ACC112 (cell line): ENCODE measurements around the gene AHCYL1.

Experiments used
- H2AFZ ChIP-seq: fragments of 200-600 bp; sonication (generic); one replicate; pipeline ENCODE4 v1.6.0; 2017; ENCODE audit warnings: antibody characterized with exemption, low read length; ENCODE audit not compliant: unreplicated experiment
- H3K27ac ChIP-seq: fragments of 200-600 bp; sonication (generic); 2 replicates; pipeline ENCODE4 v1.5.1; 2014; ENCODE audit warnings: low read depth, mild to moderate bottlenecking, antibody characterized with exemption, low read length, moderate library complexity
- H3K27me3 ChIP-seq: fragments of 200-600 bp; sonication (generic); 2 replicates; pipeline ENCODE4 v1.6.1; 2014; ENCODE audit warnings: mild to moderate bottlenecking, antibody characterized with exemption, low read length, moderate library complexity, mixed read lengths; ENCODE audit not compliant: insufficient read depth
- H3K36me3 ChIP-seq: fragments of 200-600 bp; sonication (generic); 2 replicates; pipeline ENCODE4 v1.6.1; 2016; ENCODE audit warnings: mild to moderate bottlenecking, antibody characterized with exemption, low read length, moderate library complexity, mixed read lengths; ENCODE audit not compliant: insufficient read depth
- H3K4me1 ChIP-seq: fragments of 200-600 bp; sonication (generic); one replicate; pipeline ENCODE4 v1.6.1; 2016; ENCODE audit warnings: low read length, mixed read lengths; ENCODE audit not compliant: insufficient read depth, unreplicated experiment, control insufficient read depth
- H3K4me3 ChIP-seq: fragments of 200-600 bp; sonication (generic); 2 replicates; pipeline ENCODE4 v1.5.1; 2014; ENCODE audit warnings: mild to moderate bottlenecking, low read depth, low read length
- H3K79me2 ChIP-seq: fragments of 200-600 bp; sonication (generic); one replicate; pipeline ENCODE4 v1.6.0; 2016; ENCODE audit warnings: low read length; ENCODE audit not compliant: control insufficient read depth, unreplicated experiment, insufficient read depth

The AHCYL1 gene

DNA sequence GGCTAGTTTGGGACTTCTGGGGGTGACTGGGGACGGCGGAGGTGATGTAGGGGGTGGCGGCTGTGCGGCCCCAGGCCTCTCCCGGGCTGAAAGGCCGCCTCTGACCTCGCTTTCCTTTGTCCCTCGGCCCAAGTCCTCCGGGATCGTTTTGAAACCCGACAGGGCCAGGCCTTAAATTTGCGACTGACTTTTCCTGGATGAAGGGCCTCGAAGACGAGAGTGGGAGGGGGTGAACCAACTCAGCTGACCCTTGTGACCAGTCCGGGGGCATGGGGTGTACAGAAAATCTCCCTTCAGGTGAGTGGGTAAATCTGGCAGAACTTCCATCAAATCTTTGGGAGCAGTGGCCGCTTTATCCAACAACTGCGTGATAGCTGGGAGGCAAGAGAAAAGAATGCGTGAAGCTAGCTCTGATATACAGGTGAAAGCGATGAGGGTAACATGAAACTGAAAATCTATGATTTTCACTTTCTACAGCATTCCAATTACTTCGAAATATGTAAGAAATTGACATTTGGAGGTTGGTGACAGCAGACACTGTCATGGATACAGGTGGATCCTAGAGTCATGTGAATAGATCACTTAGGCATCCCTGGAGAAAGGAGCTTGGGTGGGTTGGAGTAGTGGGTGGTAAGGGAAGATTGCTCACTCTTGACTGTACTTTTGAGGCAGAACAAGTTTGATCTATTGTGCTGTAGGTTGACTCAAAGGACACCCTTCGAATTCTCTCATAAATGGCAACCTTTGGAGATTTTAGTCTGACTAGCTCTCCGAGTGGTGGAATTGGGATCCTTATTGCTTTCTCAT, 885 bp downstream of the AHCYL1 start:
- Histone ChIP-seq H3K4me1 (peaks cover 47% of the 10 kb centered on the region), H3K27ac (peak overlapping the region; percentile 92), H3K27me3 (no peaks in the 10 kb centered on the region), H3K79me2 (peaks cover 54% of the 10 kb centered on the region), H3K36me3 (peaks cover 8% of the 10 kb centered on the region; the same call in 1 of the 2 replicates), H2AFZ (peak overlapping the region; percentile 48), H3K4me3 (peak overlapping the region; percentile 94)

GRCh38 chr1:109986054-109986444, 1.5 kb downstream of the AHCYL1 start:
- no peak overlapping the region for H3K27ac ChIP-seq

GRCh38 chr1:109988349-109988914, 3.9 kb downstream of the AHCYL1 start:
- H3K4me3 ChIP-seq = no peak overlapping the region
- no peak overlapping the region for H2AFZ ChIP-seq
- peaks cover 41% of the 10 kb centered on the region for H3K4me1 ChIP-seq
- peaks cover 13% of the 10 kb centered on the region; the same call in 1 of the 2 replicates for H3K36me3 ChIP-seq
- H3K79me2 ChIP-seq = peaks cover 80% of the 10 kb centered on the region
- H3K27ac ChIP-seq = no peak overlapping the region
- no peaks in the 10 kb centered on the region for H3K27me3 ChIP-seq

More at GRCh38 chr1:109986054-109986444, 1.5 kb downstream of the AHCYL1 start:
- H3K4me3 ChIP-seq = peak overlapping the region; percentile 94
- H3K4me1 ChIP-seq = peaks cover 41% of the 10 kb centered on the region
- no peak overlapping the region for H2AFZ ChIP-seq
- H3K79me2 ChIP-seq = peaks cover 60% of the 10 kb centered on the region
- H3K27me3 ChIP-seq = no peaks in the 10 kb centered on the region
- H3K36me3 ChIP-seq = peaks cover 8% of the 10 kb centered on the region; the same call in 1 of the 2 replicates

DNA sequence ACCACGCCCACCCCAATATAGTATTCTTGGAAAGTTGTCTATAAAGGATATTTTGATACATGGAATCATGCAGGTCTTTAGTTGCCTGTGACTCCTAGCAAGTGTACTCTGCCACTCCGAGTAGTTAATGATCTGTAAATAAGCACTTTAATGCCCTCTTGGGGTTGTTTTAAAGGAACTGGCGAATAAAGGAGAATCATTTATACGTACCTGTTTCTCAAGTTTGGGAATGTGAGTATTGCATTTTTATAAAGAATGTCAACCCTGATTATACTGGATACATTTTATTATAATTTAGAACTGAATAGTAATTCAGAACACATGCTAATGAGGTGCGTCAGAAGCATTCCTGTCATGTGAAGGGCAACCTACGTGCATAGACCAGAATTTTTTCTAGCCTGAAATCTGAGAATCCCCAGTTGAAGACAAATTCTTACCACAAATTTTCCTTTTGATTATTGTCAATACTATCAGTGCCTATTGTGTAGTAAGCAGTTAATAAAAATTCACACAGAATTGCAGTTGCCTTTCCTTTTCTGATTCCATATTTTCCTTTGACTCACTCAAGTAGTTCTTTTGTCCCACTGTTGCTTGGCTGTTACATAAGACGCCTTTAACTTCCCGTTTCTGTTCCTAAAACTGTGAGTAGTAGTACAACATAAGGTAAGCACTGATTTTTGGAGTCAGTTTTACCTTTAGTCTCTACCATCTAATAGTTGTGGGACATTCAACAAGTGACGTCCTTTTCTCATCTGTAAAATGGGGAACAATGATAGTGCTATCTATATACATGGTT, 5.1 kb downstream of the AHCYL1 start:
- no peak overlapping the region for H2AFZ ChIP-seq
- peaks cover 13% of the 10 kb centered on the region; the same call in 1 of the 2 replicates for H3K36me3 ChIP-seq
- no peaks in the 10 kb centered on the region for H3K27me3 ChIP-seq
- H3K4me1 ChIP-seq = peaks cover 40% of the 10 kb centered on the region
- peaks cover 92% of the 10 kb centered on the region for H3K79me2 ChIP-seq
- H3K27ac ChIP-seq = no peak overlapping the region
- H3K4me3 ChIP-seq = no peak overlapping the region

DNA sequence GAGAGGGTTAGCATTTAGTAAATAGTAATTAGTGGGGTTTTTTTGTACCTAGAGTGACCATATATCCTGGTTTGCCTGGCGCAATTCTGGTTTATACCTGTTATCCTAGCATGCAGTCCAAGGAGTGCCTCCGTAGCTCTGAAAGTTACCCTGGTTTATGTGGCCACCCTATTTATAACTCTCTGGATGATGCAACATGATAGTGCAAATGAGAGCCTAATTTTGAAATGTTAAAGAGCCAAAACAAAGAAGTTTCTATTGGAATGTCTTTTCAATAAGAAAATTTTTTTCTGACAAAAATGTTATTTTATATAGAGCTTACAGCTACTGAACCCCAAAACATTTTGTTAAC, 5.7 kb downstream of the AHCYL1 start:
- H3K4me1 ChIP-seq = peaks cover 40% of the 10 kb centered on the region
- no peak overlapping the region for H3K4me3 ChIP-seq
- peaks cover 14% of the 10 kb centered on the region; the same call in 1 of the 2 replicates for H3K36me3 ChIP-seq
- peaks cover 94% of the 10 kb centered on the region for H3K79me2 ChIP-seq
- H2AFZ ChIP-seq = no peak overlapping the region
- no peaks in the 10 kb centered on the region for H3K27me3 ChIP-seq
- H3K27ac ChIP-seq = no peak overlapping the region

- Histone ChIP-seq H3K27me3 (no peaks in the 10 kb centered on the region), H2AFZ (no peak overlapping the region), H3K79me2 (peaks cover 92% of the 10 kb centered on the region), H3K36me3 (peaks cover 22% of the 10 kb centered on the region; the same call in 1 of the 2 replicates), H3K4me1 (peaks cover 37% of the 10 kb centered on the region), H3K4me3 (no peak overlapping the region), H3K27ac (no peak overlapping the region)
Measured at GRCh38 chr1:109991400-109991925, 6.9 kb downstream of the AHCYL1 start.

DNA sequence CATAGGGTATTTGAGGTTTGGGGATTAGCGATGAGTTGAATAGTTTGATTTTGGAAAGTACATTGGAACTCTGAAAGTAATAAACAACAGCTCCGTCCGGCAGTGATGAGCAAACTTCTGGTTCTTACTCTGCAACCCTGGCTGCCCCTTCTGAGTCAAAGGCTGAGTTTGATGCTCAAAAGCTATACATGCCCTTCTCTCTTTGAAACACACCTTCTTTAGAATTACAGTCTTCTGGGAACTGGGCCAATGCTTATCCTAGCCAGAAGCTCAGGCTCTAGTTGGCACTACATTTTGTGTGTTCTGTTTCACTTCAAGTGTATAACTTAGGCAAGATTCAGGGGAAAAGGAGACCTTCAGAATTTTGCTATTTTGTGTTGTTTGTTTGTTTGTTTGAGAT, 9.3 kb downstream of the AHCYL1 start:
- peaks cover 88% of the 10 kb centered on the region for H3K79me2 ChIP-seq
- peaks cover 19% of the 10 kb centered on the region for H3K4me1 ChIP-seq
- H3K36me3 ChIP-seq = peaks cover 24% of the 10 kb centered on the region; the same call in 1 of the 2 replicates
- H3K4me3 ChIP-seq = no peak overlapping the region
- H2AFZ ChIP-seq = no peak overlapping the region
- no peaks in the 10 kb centered on the region for H3K27me3 ChIP-seq
- H3K27ac ChIP-seq = no peak overlapping the region

GRCh38 chr1:109994654-109995053, 10.1 kb downstream of the AHCYL1 start:
- Histone ChIP-seq H3K36me3 (peaks cover 21% of the 10 kb centered on the region; the same call in 1 of the 2 replicates), H3K4me1 (peaks cover 19% of the 10 kb centered on the region), H3K27me3 (no peaks in the 10 kb centered on the region), H3K79me2 (peaks cover 85% of the 10 kb centered on the region), H3K27ac (no peak overlapping the region), H2AFZ (no peak overlapping the region), H3K4me3 (no peak overlapping the region)

GRCh38 chr1:109995536-109995935, 11.0 kb downstream of the AHCYL1 start:
- Histone ChIP-seq H3K36me3 (peaks cover 16% of the 10 kb centered on the region; the same call in 1 of the 2 replicates), H3K4me1 (peaks cover 15% of the 10 kb centered on the region), H3K27ac (no peak overlapping the region), H3K27me3 (no peaks in the 10 kb centered on the region), H3K4me3 (no peak overlapping the region), H3K79me2 (peaks cover 84% of the 10 kb centered on the region), H2AFZ (no peak overlapping the region)

- peaks cover 15% of the 10 kb centered on the region for H3K4me1 ChIP-seq
- no peaks in the 10 kb centered on the region for H3K27me3 ChIP-seq
- H3K79me2 ChIP-seq = peaks cover 81% of the 10 kb centered on the region
- peaks cover 12% of the 10 kb centered on the region; the same call in 1 of the 2 replicates for H3K36me3 ChIP-seq
- H3K27ac ChIP-seq = no peak overlapping the region
- H3K4me3 ChIP-seq = no peak overlapping the region
- H2AFZ ChIP-seq = no peak overlapping the region
Measured at GRCh38 chr1:109996476-109996875, 11.9 kb downstream of the AHCYL1 start.
